Activated CD4-positive, alpha-beta T cell treated with anti-CD3 and anti-CD28 coated beads, Interleukin-2, amount 50 U/mL, for 24 hours (primary cell): ENCODE data around the gene CARD14.
"Not testable (repeated sequence)": the region's sequence is repeated elsewhere in the genome, so short reads cannot be mapped to it uniquely, and the experiment has no call there.

Source experiments
- DNase-seq, 2 donors: peaks; one replicate each; pipeline ENCODE4 v3.0.0-alpha.2; 2020; ENCODE audit warnings: low read depth in 1 of 2, low spot score in 1 of 2

The CARD14 gene

GRCh38 chr17:80248001-80248893 lies 78.4 kb downstream of the CARD14 start:
- no peak for DNase-seq

GRCh38 chr17:80248894-80249710 lies 79.3 kb downstream of the CARD14 start:
- no peak for DNase-seq

GRCh38 chr17:80251966-80252365 lies 82.1 kb downstream of the CARD14 start:
- DNase-seq = no peak

DNA sequence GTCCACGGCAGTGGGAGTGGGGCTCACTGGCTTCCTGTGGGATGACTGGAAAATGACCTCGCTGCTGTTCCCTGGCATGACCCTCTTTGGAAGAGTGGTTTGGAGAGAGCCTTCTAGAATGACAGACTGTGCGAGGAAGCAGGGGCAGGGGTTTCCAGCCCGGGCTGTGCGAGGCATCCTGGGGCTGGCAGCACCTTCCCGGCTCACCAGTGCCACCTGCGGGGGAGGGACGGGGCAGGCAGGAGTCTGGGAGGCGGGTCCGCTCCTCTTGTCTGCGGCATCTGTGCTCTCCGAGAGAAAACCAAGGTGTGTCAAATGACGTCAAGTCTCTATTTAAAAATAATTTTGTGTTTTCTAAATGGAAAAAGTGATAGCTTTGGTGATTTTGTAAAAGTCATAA lies 83.0 kb downstream of the CARD14 start:
- DNase-seq = peak; percentile 68 to 80

DNA sequence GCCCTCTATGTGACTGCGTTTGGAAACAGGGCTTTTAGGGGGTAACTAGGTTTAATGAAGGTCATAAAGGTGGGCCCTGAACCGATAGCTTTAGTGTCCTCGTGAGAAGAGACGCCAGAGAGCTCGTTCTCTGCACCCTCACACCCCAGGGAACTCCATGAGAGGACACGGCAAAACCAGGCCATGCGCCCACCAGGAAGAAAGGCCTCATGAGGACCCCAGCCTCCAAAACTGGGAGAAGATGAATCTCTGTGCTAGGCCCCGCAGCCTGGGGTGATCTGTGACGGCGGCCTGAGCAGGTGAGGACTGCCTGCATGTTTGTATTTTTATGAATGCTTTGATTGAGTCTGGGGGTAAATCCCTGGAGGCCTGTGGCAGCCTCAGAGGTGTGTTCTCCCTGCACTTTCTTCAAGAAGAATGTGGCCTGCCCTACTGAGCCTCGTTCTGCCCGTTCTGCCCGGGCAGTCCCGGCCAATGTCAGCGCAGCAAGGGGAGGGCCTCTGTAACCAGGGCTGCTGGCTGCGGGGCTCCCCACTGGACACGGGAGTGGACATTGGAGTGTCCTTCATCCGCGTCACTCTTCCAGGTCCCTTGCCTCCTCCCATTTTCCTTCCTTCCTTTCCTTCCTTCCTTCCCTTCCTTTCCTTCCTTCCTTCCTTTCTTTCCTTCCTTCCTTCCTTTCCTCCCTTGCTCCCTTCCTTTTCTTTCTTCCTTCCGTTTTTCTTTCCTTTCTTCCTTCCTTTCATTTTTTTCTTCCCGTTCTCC lies 84.0 kb downstream of the CARD14 start:
- no peak for DNase-seq

DNA sequence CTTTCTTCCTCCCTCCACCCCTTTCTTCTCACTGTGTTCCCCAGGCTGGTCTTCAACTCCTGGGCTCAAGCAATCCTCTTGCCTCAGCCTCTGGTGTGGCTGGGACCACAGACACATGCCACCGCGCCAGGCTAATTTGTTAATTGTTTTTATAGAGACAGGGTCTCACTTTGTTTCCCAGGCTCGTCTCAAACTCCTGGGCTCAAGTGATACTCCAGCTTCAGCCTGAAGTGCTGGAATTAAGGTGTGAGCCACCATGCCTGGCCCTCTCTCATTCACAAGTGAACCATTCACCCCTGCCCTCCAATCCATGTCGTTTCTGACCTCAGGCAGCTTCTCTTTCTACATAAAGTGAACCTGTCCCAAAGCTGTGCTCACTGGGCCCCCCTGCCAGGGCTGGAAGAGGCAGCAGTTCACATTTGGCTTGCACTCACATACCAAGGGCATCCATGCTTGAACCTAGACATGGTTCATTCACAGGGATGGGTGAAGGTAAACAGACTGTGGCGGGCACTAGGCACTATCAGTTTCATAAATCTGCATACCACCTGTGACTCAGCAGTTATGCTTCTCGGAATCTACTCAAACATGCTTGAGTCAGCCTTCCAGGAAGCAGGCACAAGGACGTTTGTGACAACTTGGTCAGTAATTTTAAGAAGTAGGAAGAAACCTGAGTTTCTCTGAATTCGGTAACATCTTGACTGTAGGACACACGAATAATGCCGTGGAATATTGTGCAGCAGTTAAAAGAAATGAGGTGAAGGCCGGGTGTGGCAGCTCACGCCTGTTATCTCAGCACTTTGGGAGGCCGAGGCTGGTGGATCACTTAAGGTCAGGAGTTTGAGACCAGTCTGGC lies 84.8 kb downstream of the CARD14 start:
- DNase-seq = peak in 1 of 2 donors; percentile 75

DNA sequence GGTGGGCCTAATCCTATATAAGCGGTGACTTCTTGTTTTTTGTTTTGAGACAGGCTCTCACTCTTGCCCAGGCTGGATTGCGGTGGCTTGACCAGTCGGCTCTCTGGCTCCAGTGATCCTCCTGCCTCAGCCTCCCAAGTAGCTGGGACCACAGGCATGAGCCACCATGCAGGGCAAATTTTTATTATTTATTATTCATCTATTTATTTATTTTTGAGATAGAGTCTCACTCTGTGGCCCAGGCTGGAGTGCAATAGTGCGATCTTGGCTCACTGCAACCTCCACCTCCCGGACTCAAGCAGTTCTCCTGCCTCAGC lies 86.2 kb downstream of the CARD14 start:
- DNase-seq = no peak

GRCh38 chr17:80257716-80258213 lies 87.9 kb downstream of the CARD14 start:
- no peak for DNase-seq

GRCh38 chr17:80258296-80258695 lies 88.5 kb downstream of the CARD14 start:
- DNase-seq = not testable (repeated sequence)
